GM19025 (cell line): ENCODE results near the gene ZNF124.

Experiments used
- ATAC-seq: cut with Tn5 transposase; IDR thresholded peaks from one replicate; pipeline ENCODE4 v1.9.1; 2021; ENCODE audit warnings: mild to moderate bottlenecking, low read depth, moderate library complexity; ENCODE audit not compliant: unreplicated experiment

The ZNF124 gene

DNA sequence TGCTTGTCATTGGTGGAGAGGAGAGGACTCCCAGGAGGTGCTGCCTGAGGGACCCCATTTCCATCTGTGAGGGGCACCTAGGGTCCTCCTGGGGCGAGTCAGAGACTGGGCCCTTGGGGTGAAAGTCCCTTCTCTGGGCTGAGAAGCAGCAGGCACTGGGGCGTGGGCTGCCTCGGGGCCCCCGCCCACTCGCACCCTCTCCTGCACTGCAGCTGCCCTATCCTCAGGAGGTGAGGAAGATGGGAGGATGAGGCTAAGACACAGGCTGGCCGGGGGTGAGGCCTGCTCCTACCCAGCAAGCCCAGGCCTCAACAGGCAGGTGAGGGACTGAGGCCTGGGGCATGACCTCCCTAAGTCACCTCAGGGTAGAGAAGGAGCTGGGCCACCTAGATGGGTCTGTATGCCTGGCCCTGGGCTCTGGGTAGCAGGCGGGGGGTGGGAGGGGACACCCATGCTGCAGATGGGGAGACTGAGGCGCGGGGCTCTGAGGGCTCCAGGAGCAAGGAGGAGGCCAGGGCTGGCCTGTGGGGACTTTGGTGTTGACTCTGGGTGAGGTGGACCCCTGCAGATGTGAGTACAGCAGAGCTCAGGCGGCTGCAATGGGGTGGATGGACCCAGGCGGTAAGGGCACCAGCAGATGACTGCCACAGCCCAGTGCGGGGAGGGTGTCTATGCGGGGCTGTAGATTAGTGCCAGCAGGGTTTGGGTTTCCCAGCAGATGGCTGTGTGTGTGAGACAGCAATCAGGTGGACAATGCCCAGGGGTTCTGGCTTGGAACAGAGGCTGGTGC, 57.3 kb downstream of the ZNF124 start:
- ATAC-seq = no peak

DNA sequence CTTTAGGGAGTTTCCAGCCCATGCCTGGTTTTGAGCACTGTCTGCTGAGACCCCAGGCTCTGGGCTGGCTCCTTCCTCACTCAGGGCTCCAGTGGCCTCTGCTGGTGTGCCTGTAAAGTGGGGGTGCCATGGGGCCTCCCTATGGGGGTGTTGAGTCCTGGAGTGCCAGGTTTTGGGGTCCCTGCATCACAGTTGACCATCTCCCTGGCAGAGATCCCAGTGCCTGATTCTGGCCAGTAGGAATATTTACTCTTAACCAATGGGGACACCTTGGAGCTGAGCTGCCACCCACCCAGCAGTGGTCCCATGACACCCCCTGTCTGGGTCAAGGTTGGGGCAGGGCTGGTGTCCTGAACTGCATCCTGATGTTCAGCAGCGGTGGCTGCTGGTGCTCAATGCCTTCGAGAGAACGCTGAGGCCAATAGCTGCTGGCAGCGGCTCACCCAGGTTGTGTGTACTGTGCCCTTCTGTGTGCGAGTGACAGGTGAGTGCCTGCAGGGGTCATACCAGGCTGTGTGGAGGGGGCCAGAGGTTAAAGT, 58.0 kb downstream of the ZNF124 start:
- no peak for ATAC-seq

DNA sequence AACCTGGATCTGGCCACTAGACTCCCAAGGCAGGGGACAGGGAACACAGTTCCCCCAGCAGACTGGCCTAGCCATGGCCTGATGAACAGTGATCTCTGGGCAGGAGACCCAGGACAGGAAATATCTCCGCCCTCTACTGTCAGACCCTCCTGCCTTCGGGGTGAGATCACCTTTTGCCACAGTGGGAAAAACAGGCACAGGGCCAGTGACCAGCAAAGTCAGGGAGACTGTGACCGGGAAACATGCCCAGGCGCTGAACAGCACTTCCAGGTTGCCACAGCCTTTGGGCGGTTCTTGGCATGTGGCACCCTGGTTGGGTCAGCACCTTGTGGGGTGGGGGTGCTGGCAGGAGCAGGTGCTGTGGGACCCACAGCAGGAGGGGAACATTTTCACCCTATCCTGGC, 58.7 kb downstream of the ZNF124 start:
- ATAC-seq = no peak

DNA sequence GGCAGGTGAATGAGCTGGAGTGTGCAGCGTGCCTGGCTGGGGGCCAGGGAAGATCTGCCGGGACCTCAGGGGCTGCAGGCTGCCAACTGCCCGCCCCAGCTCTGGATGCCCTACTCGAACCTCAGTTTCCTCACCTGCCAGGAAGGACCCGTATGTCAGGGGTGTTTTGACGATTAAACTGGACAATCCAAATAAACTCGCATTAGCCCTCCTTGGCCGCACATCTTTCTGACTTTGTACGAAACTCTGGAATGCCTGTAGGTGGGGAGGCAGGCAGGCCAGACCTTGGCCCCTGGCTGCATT, 59.4 kb downstream of the ZNF124 start:
- no peak for ATAC-seq

DNA sequence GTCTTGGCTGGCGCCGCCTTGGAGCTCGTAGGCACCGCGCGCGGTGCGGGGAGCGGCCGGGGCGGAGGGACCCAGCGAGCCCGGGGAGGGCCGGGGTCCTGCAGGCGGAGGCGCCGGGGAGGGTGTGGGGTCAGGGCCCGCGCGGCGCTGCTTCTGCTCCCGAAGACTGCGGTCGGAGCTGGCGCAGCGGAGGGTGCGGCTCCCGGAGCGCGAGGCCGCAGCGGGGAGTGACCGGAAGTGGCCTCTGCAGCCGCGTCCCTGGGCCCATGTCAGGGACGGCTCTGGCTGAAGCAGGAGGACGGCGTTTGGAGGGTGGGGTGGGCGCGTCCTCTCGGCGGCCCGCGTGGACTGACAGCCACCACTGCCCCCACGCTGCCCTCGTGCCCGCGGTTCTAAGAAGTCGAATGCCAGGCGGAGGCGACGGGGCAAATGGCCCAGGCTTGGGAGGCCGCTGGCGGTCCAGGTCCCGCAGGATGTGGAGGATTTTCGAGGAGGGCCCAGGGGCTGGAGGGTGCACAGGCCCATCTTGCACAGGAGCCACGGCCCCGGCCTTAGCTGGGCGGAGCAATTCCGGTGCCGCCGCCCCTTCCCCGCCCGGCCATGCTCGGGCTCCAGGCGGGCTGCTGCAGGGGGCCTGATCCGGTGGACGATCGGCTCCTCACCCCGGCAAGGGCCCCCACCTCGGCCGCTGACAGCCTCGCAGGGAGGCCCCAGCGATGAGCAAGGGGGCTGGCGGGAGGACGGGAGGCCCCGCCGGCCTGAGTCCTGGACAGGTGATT, 59.9 kb downstream of the ZNF124 start:
- ATAC-seq = no peak

DNA sequence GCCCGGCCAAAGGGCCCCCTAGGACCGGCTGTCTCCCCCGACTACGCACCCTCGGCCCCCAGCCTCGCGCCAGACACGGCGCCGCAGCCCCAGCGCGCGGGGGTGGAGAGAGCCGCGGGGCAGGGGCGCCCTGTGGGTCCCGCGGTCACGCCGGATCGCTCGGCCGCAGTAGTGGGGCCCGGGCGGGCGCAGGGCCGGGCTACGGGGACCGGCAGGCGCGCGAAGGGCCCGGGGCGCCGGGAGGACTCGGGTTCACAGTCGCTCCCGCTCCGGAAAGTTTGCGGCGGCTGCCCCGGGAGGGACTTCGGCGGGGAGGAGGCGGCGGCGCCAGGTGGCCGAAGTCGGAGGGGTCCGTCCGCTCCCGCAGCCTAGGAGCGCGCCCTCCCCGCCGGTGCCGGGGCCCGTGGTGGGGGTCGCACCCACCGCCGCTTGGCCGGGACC, 60.5 kb downstream of the ZNF124 start:
- no peak for ATAC-seq

DNA sequence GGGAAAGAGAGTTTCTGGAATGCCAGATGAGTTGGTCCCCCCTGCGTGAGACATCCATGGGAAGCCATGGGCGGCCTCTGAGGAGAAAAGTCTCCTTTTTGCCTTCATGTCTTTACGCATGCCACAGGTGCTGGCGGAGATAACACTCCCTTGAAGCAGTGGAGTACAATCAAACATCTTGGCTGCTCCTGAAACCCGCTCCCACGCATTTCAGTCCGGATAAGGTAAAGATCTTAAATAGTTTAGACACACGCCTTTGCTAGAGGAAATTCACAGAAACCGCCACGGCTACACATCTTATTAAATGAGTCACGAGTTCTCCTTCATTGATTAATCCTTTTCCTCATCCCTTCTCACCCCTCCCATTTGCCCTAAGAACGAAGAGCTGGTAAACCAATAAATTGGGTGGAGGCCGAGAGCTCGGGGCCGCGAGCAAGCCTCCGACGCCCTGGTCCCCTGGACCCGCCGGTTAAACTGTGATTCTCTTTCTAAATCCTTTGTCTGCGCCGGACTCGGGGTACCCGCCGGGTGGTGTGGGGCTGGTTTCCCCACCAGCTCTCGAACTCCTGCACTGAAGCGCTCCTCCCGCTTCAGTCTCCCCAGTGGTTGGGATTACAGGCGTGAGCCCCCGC, 61.1 kb downstream of the ZNF124 start:
- no peak for ATAC-seq

DNA sequence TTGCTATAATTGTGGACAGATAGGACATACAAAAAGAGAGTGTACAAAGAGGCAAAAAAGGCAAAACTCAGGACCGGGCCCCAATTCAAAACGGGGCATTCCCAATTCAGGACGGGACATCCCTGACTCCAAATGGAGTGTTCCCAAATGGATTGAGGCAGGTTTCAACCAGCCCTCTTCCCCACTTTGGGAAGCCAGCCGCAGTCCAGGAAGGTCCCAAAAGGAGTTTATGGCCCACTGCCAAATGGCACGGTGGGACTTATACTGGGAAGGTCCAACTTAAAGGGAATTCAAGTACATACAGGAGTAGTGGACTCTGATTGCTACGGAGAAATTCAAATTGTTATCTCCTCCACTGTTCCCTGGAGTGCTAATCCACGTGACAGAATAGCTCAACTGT, 64.1 kb downstream of the ZNF124 start:
- no peak for ATAC-seq

DNA sequence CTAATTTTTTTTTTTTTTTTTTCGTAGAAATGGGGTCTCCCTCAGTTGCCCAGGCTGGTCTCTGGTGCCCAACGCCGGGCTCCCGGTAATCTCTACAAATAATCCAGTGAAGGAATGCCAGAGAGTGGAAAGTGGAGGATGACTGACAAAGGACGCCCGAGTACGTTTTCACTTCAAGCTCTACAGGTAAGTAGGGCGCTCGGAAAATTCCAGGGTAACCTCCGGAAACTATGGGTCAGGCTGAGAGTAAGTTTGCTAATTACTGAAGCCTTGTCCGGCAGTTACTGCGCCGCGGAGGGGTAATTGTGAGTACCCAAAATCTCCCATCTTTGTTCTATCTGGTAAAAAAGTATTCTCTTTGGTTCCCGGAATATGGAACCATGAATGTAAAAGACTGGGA, 65.9 kb downstream of the ZNF124 start:
- ATAC-seq = no peak
